Activated T-helper 1 cell treated with anti-CD3 and anti-CD28 coated beads, Interleukin-12 subunit alpha, Interleukin-12 subunit beta, Interleukin-2, Interleukin-4 antibody, amounts not matched to agents 30 ng/mL and 10 ng/mL and 1 ng/mL, durations not matched to agents 14 hours and 24 hours and 36 hours (primary cell): ENCODE data around the gene YEATS2. TPM values are rescaled to one million over a fixed set of nuclear protein-coding genes. Genes with fewer than 3 reads are reported as not detected.
A peak's percentile ranks its signal among the peaks of the same experiment; 100 is the strongest.
"Not testable (repeated sequence)": the region's sequence is repeated elsewhere in the genome, so short reads cannot be mapped to it uniquely, and the experiment has no call there.

Experiments used
- DNase-seq: peaks from one replicate; pipeline ENCODE4 v3.0.0; 2021; ENCODE audit warnings: low spot score
- H3K27ac Mint-ChIP-seq: one replicate; pipeline ENCODE4 v1.8.0; 2021; ENCODE audit warnings: mild to moderate bottlenecking, mixed read lengths
- H3K27me3 Mint-ChIP-seq: one replicate; pipeline ENCODE4 v1.8.0; 2022; ENCODE audit warnings: mild to moderate bottlenecking, moderate library complexity, mixed read lengths; ENCODE audit not compliant: insufficient read depth
- H3K36me3 Mint-ChIP-seq: one replicate; pipeline ENCODE4 v1.8.0; 2021; ENCODE audit warnings: low read depth, mixed read lengths
- H3K4me1 Mint-ChIP-seq: one replicate; pipeline ENCODE4 v1.8.0; 2021; ENCODE audit warnings: low read depth, mixed read lengths
- H3K4me3 Mint-ChIP-seq: one replicate; pipeline ENCODE4 v1.8.0; 2021; ENCODE audit warnings: mild to moderate bottlenecking, moderate library complexity, mixed read lengths
- H3K9me3 Mint-ChIP-seq: one replicate; pipeline ENCODE4 v1.8.0; 2021; ENCODE audit warnings: mixed read lengths
- intact Hi-C: fragments of 100-400 bp; cut with micrococcal nuclease; formaldehyde crosslinking; loops from one replicate; pipeline ENCODE4 v1.15.1; 2024
- total RNA-seq: library from RNA; stranded (reverse); gene quantifications from 2 replicates; pipeline ENCODE4 v1.2.3, GENCODE V29; 2022

YEATS2 gene
- total RNA-seq, 1 donor from 2014 or later = 57.4 TPM

GRCh38 chr3:183766745-183767606, 69.4 kb downstream of the YEATS2 start:
- Mint-ChIP-seq H3K27me3 (no peaks in the 10 kb centered on the region), H3K27ac (no peak overlapping the region)

GRCh38 chr3:183768114-183768513, 70.5 kb downstream of the YEATS2 start:
- Mint-ChIP-seq H3K9me3 (no peaks in the 10 kb centered on the region), H3K4me3 (no peak overlapping the region), H3K27ac (no peak overlapping the region), H3K36me3 (peaks cover 19% of the 10 kb centered on the region), H3K4me1 (peaks cover 7% of the 10 kb centered on the region), H3K27me3 (no peaks in the 10 kb centered on the region)
- intact Hi-C loops = loop anchor here (5.0 kb wide), 2 partner anchors 131 to 286 kb away; partner anchors contain the start of gene KLHL24
- DNase-seq = no peak

More at GRCh38 chr3:183766745-183767606, 69.4 kb downstream of the YEATS2 start:
- peak; percentile 63 for DNase-seq
- Mint-ChIP-seq H3K36me3 (peaks cover 26% of the 10 kb centered on the region), H3K4me3 (no peak overlapping the region), H3K9me3 (no peaks in the 10 kb centered on the region), H3K4me1 (peaks cover 7% of the 10 kb centered on the region)
- intact Hi-C loops = loop anchor here (1.0 to 5.0 kb wide), 9 partner anchors 117 to 645 kb away; partner anchors contain the start of genes KLHL24, KLHL6 and PARL

- DNase-seq = no peak
- Mint-ChIP-seq H3K27ac (no peak overlapping the region), H3K9me3 (no peaks in the 10 kb centered on the region), H3K36me3 (peaks cover 27% of the 10 kb centered on the region), H3K4me1 (peaks cover 7% of the 10 kb centered on the region), H3K27me3 (no peaks in the 10 kb centered on the region), H3K4me3 (no peak overlapping the region)
- intact Hi-C loops = loop anchor here (5.0 kb wide), 2 partner anchors 132 to 287 kb away; partner anchors contain the start of gene KLHL24
Measured at GRCh38 chr3:183769453-183769852, 71.9 kb downstream of the YEATS2 start.

- Mint-ChIP-seq H3K27me3 (no peaks in the 10 kb centered on the region), H3K36me3 (peaks cover 40% of the 10 kb centered on the region), H3K4me3 (no peak overlapping the region), H3K9me3 (no peaks in the 10 kb centered on the region), H3K4me1 (no peaks in the 10 kb centered on the region), H3K27ac (no peak overlapping the region)
- no peak for DNase-seq
- intact Hi-C loops = no loop called here
Measured at GRCh38 chr3:183774631-183775030, 77.0 kb downstream of the YEATS2 start.

GRCh38 chr3:183775781-183776180, 78.2 kb downstream of the YEATS2 start:
- H3K27ac Mint-ChIP-seq = peak overlapping the region; percentile 32
- no peaks in the 10 kb centered on the region for H3K4me1 Mint-ChIP-seq
- intact Hi-C loops = no loop called here

GRCh38 chr3:183776451-183776850, 78.9 kb downstream of the YEATS2 start:
- H3K27me3 Mint-ChIP-seq, H3K4me1 Mint-ChIP-seq, H3K27ac Mint-ChIP-seq, intact Hi-C loops, DNase-seq, H3K9me3 Mint-ChIP-seq, H3K4me3 Mint-ChIP-seq: not testable (repeated sequence)
- peaks cover 42% of the 10 kb centered on the region for H3K36me3 Mint-ChIP-seq

More at GRCh38 chr3:183775781-183776180, 78.2 kb downstream of the YEATS2 start:
- DNase-seq = no peak
- Mint-ChIP-seq H3K4me3 (no peak overlapping the region), H3K27me3 (no peaks in the 10 kb centered on the region), H3K9me3 (no peaks in the 10 kb centered on the region), H3K36me3 (peaks cover 40% of the 10 kb centered on the region)

- DNase-seq = no peak
- H3K4me1 Mint-ChIP-seq = no peaks in the 10 kb centered on the region
- H3K36me3 Mint-ChIP-seq = peaks cover 46% of the 10 kb centered on the region
- H3K27ac Mint-ChIP-seq = peak overlapping the region; percentile 6
- intact Hi-C loops = no loop called here
- H3K27me3 Mint-ChIP-seq = no peaks in the 10 kb centered on the region
- H3K9me3 Mint-ChIP-seq = no peaks in the 10 kb centered on the region
- H3K4me3 Mint-ChIP-seq = no peak overlapping the region
Measured at GRCh38 chr3:183777016-183777618, 79.5 kb downstream of the YEATS2 start.

GRCh38 chr3:183779896-183780465, 82.4 kb downstream of the YEATS2 start:
- Mint-ChIP-seq H3K27ac (no peak overlapping the region), H3K4me1 (peaks cover 11% of the 10 kb centered on the region), H3K36me3 (peaks cover 51% of the 10 kb centered on the region), H3K9me3 (no peaks in the 10 kb centered on the region), H3K4me3 (no peak overlapping the region), H3K27me3 (no peaks in the 10 kb centered on the region)
- no peak for DNase-seq
- intact Hi-C loops = no loop called here

- intact Hi-C loops = no loop called here
- H3K4me3 Mint-ChIP-seq = no peak overlapping the region
- H3K9me3 Mint-ChIP-seq = no peaks in the 10 kb centered on the region
- H3K27ac Mint-ChIP-seq = no peak overlapping the region
- no peaks in the 10 kb centered on the region for H3K27me3 Mint-ChIP-seq
- peaks cover 11% of the 10 kb centered on the region for H3K4me1 Mint-ChIP-seq
- H3K36me3 Mint-ChIP-seq = peaks cover 50% of the 10 kb centered on the region
- no peak for DNase-seq
Measured at GRCh38 chr3:183781246-183781645, 83.6 kb downstream of the YEATS2 start.

- no peaks in the 10 kb centered on the region for H3K9me3 Mint-ChIP-seq
- H3K36me3 Mint-ChIP-seq = peaks cover 48% of the 10 kb centered on the region
- no peak overlapping the region for H3K27ac Mint-ChIP-seq
- no peak overlapping the region for H3K4me3 Mint-ChIP-seq
- DNase-seq = no peak
- intact Hi-C loops = no loop called here
- H3K27me3 Mint-ChIP-seq = no peaks in the 10 kb centered on the region
- peaks cover 11% of the 10 kb centered on the region for H3K4me1 Mint-ChIP-seq
Measured at GRCh38 chr3:183782576-183783276, 85.1 kb downstream of the YEATS2 start.

- H3K27me3 Mint-ChIP-seq, H3K9me3 Mint-ChIP-seq, H3K27ac Mint-ChIP-seq, DNase-seq, H3K4me3 Mint-ChIP-seq, intact Hi-C loops: not testable (repeated sequence)
- H3K4me1 Mint-ChIP-seq = peaks cover 17% of the 10 kb centered on the region
- peaks cover 50% of the 10 kb centered on the region for H3K36me3 Mint-ChIP-seq
Measured at GRCh38 chr3:183784503-183784902, 86.9 kb downstream of the YEATS2 start.

- Mint-ChIP-seq H3K9me3 (no peaks in the 10 kb centered on the region), H3K4me1 (peaks cover 10% of the 10 kb centered on the region), H3K27me3 (no peaks in the 10 kb centered on the region), H3K36me3 (peaks cover 52% of the 10 kb centered on the region), H3K4me3 (no peak overlapping the region), H3K27ac (peak overlapping the region; percentile 50)
- DNase-seq = no peak
- intact Hi-C loops = no loop called here
Measured at GRCh38 chr3:183789826-183790225, 92.2 kb downstream of the YEATS2 start.
